Activated CD4-positive, alpha-beta T cell treated with anti-CD3 and anti-CD28 coated beads, Interleukin-2, amount 10 ng/mL, durations not matched to agents 24 days and 14 days (primary cell): ENCODE measurements around the gene ISYNA1. TPM values are rescaled to one million over a fixed set of nuclear protein-coding genes. Genes with fewer than 3 reads are reported as not detected.
"Not testable (repeated sequence)": the region's sequence is repeated elsewhere in the genome, so short reads cannot be mapped to it uniquely, and the experiment has no call there.

Source experiments
- DNase-seq: peaks from one replicate; pipeline ENCODE4 v3.0.0; 2022
- H3K27ac Mint-ChIP-seq: one replicate; pipeline ENCODE4 v1.8.0; 2022; ENCODE audit warnings: mild to moderate bottlenecking, mixed read lengths
- H3K27me3 Mint-ChIP-seq: one replicate; pipeline ENCODE4 v1.8.0; 2022; ENCODE audit warnings: mixed read lengths
- H3K36me3 Mint-ChIP-seq: one replicate; pipeline ENCODE4 v1.8.0; 2022; ENCODE audit warnings: low read depth, mild to moderate bottlenecking, mixed read lengths
- H3K4me1 Mint-ChIP-seq: one replicate; pipeline ENCODE4 v1.8.0; 2021; ENCODE audit warnings: mixed read lengths
- H3K4me3 Mint-ChIP-seq: one replicate; pipeline ENCODE4 v1.8.0; 2022; ENCODE audit warnings: mild to moderate bottlenecking, moderate library complexity, mixed read lengths
- H3K9me3 Mint-ChIP-seq: one replicate; pipeline ENCODE4 v1.8.0; 2021; ENCODE audit warnings: mixed read lengths
- intact Hi-C: fragments of 100-400 bp; cut with micrococcal nuclease; formaldehyde crosslinking; loops from one replicate; pipeline ENCODE4 v1.15.1; 2023
- total RNA-seq: library from RNA; stranded (reverse); gene quantifications from 2 replicates; pipeline ENCODE4 v1.2.3, GENCODE V29; 2022

Gene ISYNA1
- total RNA-seq, 1 donor from 2014 or later, result 10.9 TPM

DNA sequence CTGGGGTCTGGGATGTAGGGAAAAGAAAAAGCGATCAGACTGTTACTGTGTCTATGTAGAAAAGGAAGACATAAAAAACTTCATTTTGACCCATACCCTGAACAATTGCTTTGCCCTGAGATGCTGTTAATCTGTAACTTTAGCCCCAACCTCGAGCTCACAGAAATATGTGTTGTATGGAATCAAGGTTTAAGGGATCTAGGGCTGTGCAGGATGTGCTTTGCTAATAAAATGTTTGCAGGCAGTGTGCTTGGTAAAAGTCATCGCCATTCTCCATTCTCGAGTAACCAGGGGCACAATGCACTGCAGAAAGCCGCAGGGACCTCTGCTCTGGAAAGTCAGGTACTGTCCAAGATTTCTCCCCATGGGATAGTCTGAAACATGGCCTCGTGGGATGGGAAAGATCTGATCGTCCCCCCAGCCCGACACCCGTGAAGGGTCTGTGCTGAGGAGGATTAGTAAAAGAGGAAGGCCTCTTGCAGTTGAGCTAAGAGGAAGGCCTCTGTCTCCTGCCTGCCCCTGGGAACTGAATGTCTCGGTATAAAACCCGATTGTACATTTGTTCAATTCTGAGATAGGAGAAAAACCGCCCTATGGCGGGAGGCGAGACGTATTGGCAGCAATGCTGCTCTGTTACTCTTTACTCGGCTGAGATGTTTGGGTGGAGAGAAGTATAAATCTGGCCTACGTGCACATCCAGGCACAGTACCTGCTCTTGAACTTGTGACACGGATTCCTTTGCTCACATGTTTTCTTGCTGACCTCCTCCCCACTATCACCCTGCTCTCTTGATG lies 35.3 kb downstream of the ISYNA1 start:
- H3K27me3 Mint-ChIP-seq, intact Hi-C loops, H3K4me3 Mint-ChIP-seq, DNase-seq, H3K36me3 Mint-ChIP-seq, H3K9me3 Mint-ChIP-seq, H3K27ac Mint-ChIP-seq: not testable (repeated sequence)
- H3K4me1 Mint-ChIP-seq, result peaks cover 12% of the 10 kb centered on the region

DNA sequence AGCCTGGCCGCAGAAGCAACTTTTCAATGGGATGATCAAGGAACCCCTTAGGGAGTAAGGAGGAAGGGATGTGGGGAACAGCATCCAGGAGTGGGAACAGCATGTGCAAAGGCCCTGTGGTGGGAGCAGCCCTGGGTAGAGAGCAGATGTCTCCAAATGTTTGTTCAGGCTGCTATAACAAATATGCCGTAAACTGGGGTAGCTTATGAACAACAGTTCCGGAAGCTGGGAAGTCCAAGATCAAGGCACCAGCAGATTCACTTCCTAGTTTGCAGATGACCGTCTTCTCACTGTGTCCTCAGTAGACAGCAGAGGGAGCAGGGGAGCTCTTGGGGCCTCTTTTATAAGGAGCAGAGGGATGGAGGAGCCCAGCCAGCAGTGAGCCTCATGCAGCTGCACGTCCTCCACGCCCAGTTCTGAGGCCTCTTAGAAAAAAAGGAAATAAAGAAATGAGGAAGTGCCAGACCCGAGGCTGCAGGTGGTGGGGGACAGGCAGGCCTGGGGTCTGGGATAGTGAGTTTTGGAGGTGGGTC lies 36.3 kb downstream of the ISYNA1 start:
- no peaks in the 10 kb centered on the region for H3K36me3 Mint-ChIP-seq
- H3K27ac Mint-ChIP-seq, result no peak overlapping the region
- no peak for DNase-seq
- no peaks in the 10 kb centered on the region for H3K9me3 Mint-ChIP-seq
- H3K4me1 Mint-ChIP-seq, result peaks cover 12% of the 10 kb centered on the region
- no peak overlapping the region for H3K4me3 Mint-ChIP-seq
- intact Hi-C loops, result no loop called here
- H3K27me3 Mint-ChIP-seq, result peaks cover 10% of the 10 kb centered on the region

- Mint-ChIP-seq H3K27ac (no peak overlapping the region), H3K4me3 (no peak overlapping the region), H3K9me3 (no peaks in the 10 kb centered on the region), H3K36me3 (no peaks in the 10 kb centered on the region), H3K4me1 (peaks cover 12% of the 10 kb centered on the region), H3K27me3 (peaks cover 16% of the 10 kb centered on the region)
- no peak for DNase-seq
- intact Hi-C loops, result no loop called here
Observed at GRCh38 chr19:18399008-18399407, 38.9 kb downstream of the ISYNA1 start.

GRCh38 chr19:18397242-18398202 lies 40.4 kb downstream of the ISYNA1 start, which contains the start of gene LRRC25:
Gene LRRC25, minus strand, starts transcription at chr19:18397622. Its CDS starts 659 bp downstream, at chr19:18396963.
- Mint-ChIP-seq H3K36me3 (no peaks in the 10 kb centered on the region), H3K27me3 (peaks cover 18% of the 10 kb centered on the region), H3K27ac (no peak within 1 kb of the TSS), H3K9me3 (no peaks in the 10 kb centered on the region), H3K4me1 (peaks cover 12% of the 10 kb centered on the region), H3K4me3 (no peak within 1 kb of the TSS)
- intact Hi-C loops, result no loop called here
- no peak for DNase-seq

DNA sequence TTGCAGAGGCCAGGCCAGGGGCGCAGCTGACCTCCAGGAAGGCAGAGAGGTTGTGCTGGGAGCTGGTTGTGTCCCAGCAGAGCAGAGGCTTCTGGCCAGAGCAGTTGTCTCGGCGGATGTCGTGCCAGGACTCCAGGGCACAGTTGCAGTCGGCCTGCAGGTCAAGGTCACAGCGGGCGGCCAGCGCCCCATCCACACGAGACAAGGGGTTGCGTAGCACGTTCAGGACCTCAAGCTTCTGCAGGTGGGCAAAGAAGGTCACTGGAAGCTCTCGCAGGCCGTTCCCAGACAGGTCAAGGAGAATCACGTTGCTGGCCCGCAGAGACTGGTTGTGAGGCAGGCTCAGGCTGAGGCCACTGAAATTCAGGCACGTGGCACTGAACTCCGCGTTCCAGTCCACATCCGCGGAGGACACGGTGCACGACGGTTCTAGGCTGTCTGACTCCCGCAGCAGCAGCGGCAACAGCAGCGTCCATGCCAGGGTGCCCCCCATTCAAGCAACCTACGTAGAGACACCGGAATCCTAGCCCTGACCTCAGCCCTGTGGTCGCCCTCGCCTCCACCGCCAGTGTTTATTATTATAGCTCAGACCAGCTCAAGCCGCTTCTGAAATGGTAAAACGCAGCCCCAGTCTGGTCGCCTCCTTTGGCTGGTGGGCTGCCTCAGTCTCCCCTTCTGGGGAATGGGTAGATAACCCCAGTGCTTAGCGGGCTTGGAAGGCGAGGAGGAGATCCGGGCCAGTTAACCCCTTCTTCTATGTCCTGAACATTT lies 41.3 kb downstream of the ISYNA1 start:
- DNase-seq, result no peak
- Mint-ChIP-seq H3K27me3 (peaks cover 24% of the 10 kb centered on the region), H3K36me3 (no peaks in the 10 kb centered on the region), H3K4me1 (peaks cover 10% of the 10 kb centered on the region), H3K9me3 (no peaks in the 10 kb centered on the region), H3K4me3 (no peak overlapping the region), H3K27ac (no peak overlapping the region)
- intact Hi-C loops, result no loop called here

- Mint-ChIP-seq H3K9me3 (no peaks in the 10 kb centered on the region), H3K36me3 (no peaks in the 10 kb centered on the region), H3K4me3 (no peak overlapping the region), H3K4me1 (peaks cover 4% of the 10 kb centered on the region), H3K27ac (no peak overlapping the region), H3K27me3 (peaks cover 46% of the 10 kb centered on the region)
- intact Hi-C loops, result no loop called here
- DNase-seq, result no peak
Observed at GRCh38 chr19:18393836-18394235, 44.1 kb downstream of the ISYNA1 start.

GRCh38 chr19:18392926-18393325 lies 45.0 kb downstream of the ISYNA1 start:
- H3K4me3 Mint-ChIP-seq, result no peak overlapping the region
- DNase-seq, result no peak
- no peak overlapping the region for H3K27ac Mint-ChIP-seq
- H3K9me3 Mint-ChIP-seq, result no peaks in the 10 kb centered on the region
- no peaks in the 10 kb centered on the region for H3K36me3 Mint-ChIP-seq
- H3K27me3 Mint-ChIP-seq, result peaks cover 44% of the 10 kb centered on the region
- intact Hi-C loops, result no loop called here
- H3K4me1 Mint-ChIP-seq, result peaks cover 5% of the 10 kb centered on the region

GRCh38 chr19:18392417-18392816 lies 45.5 kb downstream of the ISYNA1 start:
- Mint-ChIP-seq H3K4me3 (no peak overlapping the region), H3K27me3 (peaks cover 46% of the 10 kb centered on the region), H3K27ac (no peak overlapping the region), H3K4me1 (peaks cover 4% of the 10 kb centered on the region), H3K9me3 (no peaks in the 10 kb centered on the region), H3K36me3 (no peaks in the 10 kb centered on the region)
- no peak for DNase-seq
- intact Hi-C loops, result no loop called here

- no peak for DNase-seq
- intact Hi-C loops, result no loop called here
- H3K27me3 Mint-ChIP-seq, result peaks cover 48% of the 10 kb centered on the region
- H3K4me3 Mint-ChIP-seq, result no peak overlapping the region
- H3K27ac Mint-ChIP-seq, result no peak overlapping the region
- no peaks in the 10 kb centered on the region for H3K9me3 Mint-ChIP-seq
- H3K36me3 Mint-ChIP-seq, result no peaks in the 10 kb centered on the region
- peaks cover 4% of the 10 kb centered on the region for H3K4me1 Mint-ChIP-seq
Observed at GRCh38 chr19:18391509-18392075, 46.3 kb downstream of the ISYNA1 start.

DNA sequence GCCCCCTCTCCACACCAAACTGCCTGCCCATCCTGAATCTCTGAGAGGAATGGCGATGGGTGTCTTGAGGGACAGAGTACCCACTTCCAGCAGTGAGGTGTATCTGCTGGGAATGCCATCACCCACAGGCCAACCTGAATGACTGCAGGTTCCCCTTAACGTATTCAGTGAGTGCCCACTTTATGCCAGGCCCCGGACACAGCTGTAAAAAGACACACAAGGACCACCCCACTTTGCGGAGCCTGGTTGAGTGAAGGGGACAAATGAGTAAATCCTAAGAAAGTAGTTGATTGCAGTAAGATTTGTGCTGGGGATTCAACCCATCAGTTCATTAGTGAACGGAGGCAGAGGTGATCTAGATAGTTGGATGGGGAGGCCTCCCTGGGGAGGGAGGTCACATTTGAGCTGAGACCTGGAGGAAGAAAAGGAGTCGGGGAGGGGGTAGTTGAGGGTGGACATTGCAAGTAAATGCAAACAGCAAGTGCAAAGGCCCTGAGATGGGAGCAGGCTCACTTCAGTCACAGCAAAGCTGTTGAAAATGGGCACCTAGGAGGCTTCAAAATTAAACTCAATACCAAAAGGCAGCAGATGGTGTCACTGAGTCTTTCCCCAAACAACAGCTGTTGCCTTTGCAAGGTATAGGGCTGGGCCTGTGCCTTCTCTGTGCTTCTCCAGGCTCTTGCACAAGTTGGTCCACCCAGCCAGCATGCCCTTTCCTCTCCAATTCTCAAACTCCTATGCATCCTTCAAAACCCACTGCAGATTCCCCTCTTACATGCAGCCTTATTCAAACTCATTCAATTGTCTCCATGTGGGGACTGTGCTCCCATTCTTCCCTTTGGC lies 47.6 kb downstream of the ISYNA1 start:
- H3K4me3 Mint-ChIP-seq, result no peak overlapping the region
- H3K27me3 Mint-ChIP-seq, result peaks cover 53% of the 10 kb centered on the region
- H3K9me3 Mint-ChIP-seq, result no peaks in the 10 kb centered on the region
- H3K36me3 Mint-ChIP-seq, result no peaks in the 10 kb centered on the region
- H3K27ac Mint-ChIP-seq, result no peak overlapping the region
- peaks cover 4% of the 10 kb centered on the region for H3K4me1 Mint-ChIP-seq
- intact Hi-C loops, result no loop called here
- no peak for DNase-seq

DNA sequence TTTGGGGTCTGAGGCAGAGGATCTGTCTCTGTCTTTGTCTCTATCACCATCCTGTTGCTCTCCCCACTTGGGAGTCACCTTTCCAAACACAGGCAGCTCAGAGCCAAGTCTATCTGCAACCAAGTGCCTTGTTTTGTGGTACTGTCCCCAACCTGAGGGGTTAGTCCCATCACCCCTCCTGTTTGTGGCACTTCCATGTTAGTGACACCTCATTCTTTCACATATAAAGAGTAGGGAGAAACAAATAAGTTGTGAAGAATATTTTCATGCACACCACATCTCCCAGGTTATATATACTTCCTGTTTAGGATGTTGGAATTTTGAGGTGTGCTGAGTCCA lies 48.2 kb downstream of the ISYNA1 start:
- no peak for DNase-seq
- peaks cover 54% of the 10 kb centered on the region for H3K27me3 Mint-ChIP-seq
- intact Hi-C loops, result loop anchor here (2.0 kb wide), 1 partner anchor 21 kb away; no protein-coding TSS in a partner anchor
- H3K9me3 Mint-ChIP-seq, result no peaks in the 10 kb centered on the region
- H3K4me3 Mint-ChIP-seq, result no peak overlapping the region
- no peaks in the 10 kb centered on the region for H3K36me3 Mint-ChIP-seq
- H3K27ac Mint-ChIP-seq, result no peak overlapping the region
- H3K4me1 Mint-ChIP-seq, result peaks cover 4% of the 10 kb centered on the region

GRCh38 chr19:18388960-18389725 lies 48.8 kb downstream of the ISYNA1 start:
- Mint-ChIP-seq H3K36me3 (no peaks in the 10 kb centered on the region), H3K9me3 (no peaks in the 10 kb centered on the region), H3K27ac (no peak overlapping the region), H3K4me1 (peaks cover 4% of the 10 kb centered on the region), H3K4me3 (peak overlapping the region; percentile 30), H3K27me3 (peaks cover 53% of the 10 kb centered on the region)
- intact Hi-C loops, result loop anchor here (2.0 kb wide), 1 partner anchor 22 kb away; no protein-coding TSS in a partner anchor
- no peak for DNase-seq
